SK-N-MC (cell line): Measurements from ENCODE around the gene SNX8.

Experiments used
- DNase-seq: peaks from one replicate; pipeline ENCODE4 v3.0.0-alpha.2; 2011; ENCODE audit warnings: low read depth, low spot score
- H3K27ac ChIP-seq: fragments of 200-600 bp; sonication (generic); 2 replicates; pipeline ENCODE4 v1.5.1; 2016; ENCODE audit warnings: mixed run types
- H3K36me3 ChIP-seq: fragments of 200-600 bp; sonication (generic); 2 replicates; pipeline ENCODE4 v1.6.1; 2017; ENCODE audit warnings: antibody characterized with exemption, low read length, mixed read lengths; ENCODE audit not compliant: insufficient read depth
- H3K4me3 ChIP-seq: fragments of 200-600 bp; sonication (generic); 2 replicates; pipeline ENCODE4 v1.5.1; 2016
- H3K9ac ChIP-seq: fragments of 200-600 bp; sonication (generic); 2 replicates; pipeline ENCODE4 v1.8.0; 2017; ENCODE audit warnings: mixed run types, mixed read lengths; ENCODE audit not compliant: insufficient read length
- H3K9me3 ChIP-seq: fragments of 200-600 bp; sonication (generic); 2 replicates; pipeline ENCODE4 v1.6.1; 2017; ENCODE audit warnings: low read depth, mild to moderate bottlenecking, antibody characterized with exemption, low read length, moderate library complexity, mixed read lengths
- EZH2 ChIP-seq: fragments of 200-600 bp; sonication (generic); IDR thresholded peaks from one replicate; pipeline ENCODE4 v1.6.1; 2017; ENCODE audit warnings: antibody characterized with exemption
- FOXP2 ChIP-seq: optimal IDR thresholded peaks from 2 replicates; pipeline ENCODE3; 2011; ENCODE audit warnings: mild to moderate bottlenecking, moderate library complexity; ENCODE audit not compliant: insufficient read depth; ENCODE audit errors: extremely low read length, control extremely low read depth
- POLR2AphosphoS5 ChIP-seq: IDR thresholded peaks from 2 replicates; pipeline ENCODE4 v1.6.1; 2012; ENCODE audit warnings: mild to moderate bottlenecking, low read depth, low read length, borderline replicate concordance

SNX8 gene

GRCh38 chr7:2239242-2239641 is 75.0 kb downstream of the SNX8 start:
- no peak for DNase-seq
- no peak overlapping the region for H3K4me3 ChIP-seq
- H3K9me3 ChIP-seq = no peaks in the 10 kb centered on the region
- peaks cover 47% of the 10 kb centered on the region for H3K36me3 ChIP-seq
- H3K27ac ChIP-seq = no peak overlapping the region
- no peak overlapping the region for H3K9ac ChIP-seq
- TF ChIP-seq EZH2 = no peak
- TF ChIP-seq FOXP2 = no peak

- Histone ChIP-seq H3K9ac (no peak overlapping the region), H3K9me3 (no peaks in the 10 kb centered on the region), H3K27ac (no peak overlapping the region), H3K36me3 (peaks cover 47% of the 10 kb centered on the region), H3K4me3 (no peak overlapping the region)
- TF ChIP-seq FOXP2 (no peak), POLR2AphosphoS5 (no peak)
- no peak for DNase-seq
These were observed 77.1 kb downstream of the SNX8 start for GRCh38 chr7:2237109-2237602.

- DNase-seq = no peak
- TF ChIP-seq EZH2 (no peak), POLR2AphosphoS5 (no peak), FOXP2 (no peak)
- Histone ChIP-seq H3K36me3 (peaks cover 49% of the 10 kb centered on the region), H3K9ac (no peak overlapping the region), H3K9me3 (no peaks in the 10 kb centered on the region), H3K4me3 (no peak overlapping the region), H3K27ac (no peak overlapping the region)
These were observed 80.3 kb downstream of the SNX8 start for GRCh38 chr7:2233926-2234325.

GRCh38 chr7:2232766-2233520 is 81.3 kb downstream of the SNX8 start, which contains the start of gene MAD1L1:
TSS of gene MAD1L1 (minus strand) at chr7:2232945. CDS start at chr7:2230133, 2,812 bp downstream.
- Histone ChIP-seq H3K27ac (0 out of 2 replicates have a peak within 1 kb of the TSS, but pooled peaks have one; percentile 36), H3K9ac (peak within 1 kb of the TSS; percentile 96), H3K36me3 (peaks cover 43% of the 10 kb centered on the region)

GRCh38 chr7:2231992-2232765 is 82.1 kb downstream of the SNX8 start:
- H3K36me3 ChIP-seq = peaks cover 44% of the 10 kb centered on the region
- no peak for DNase-seq
- 0 out of 2 replicates have a peak overlapping the region, but pooled peaks have one; percentile 36 for H3K27ac ChIP-seq
- TF ChIP-seq POLR2AphosphoS5 (no peak), EZH2 (no peak), FOXP2 (no peak)
- peak overlapping the region; percentile 97 for H3K4me3 ChIP-seq
- H3K9ac ChIP-seq = peak overlapping the region; percentile 96
- no peaks in the 10 kb centered on the region for H3K9me3 ChIP-seq

More at GRCh38 chr7:2232766-2233520, 81.3 kb downstream of the SNX8 start, which contains the start of gene MAD1L1:
- TF ChIP-seq EZH2 = no peak
- TF ChIP-seq POLR2AphosphoS5 = peak; percentile 75
- peak; percentile 42 for DNase-seq
- Histone ChIP-seq H3K4me3 (peak within 1 kb of the TSS; percentile 97), H3K9me3 (no peaks in the 10 kb centered on the region)

- DNase-seq = no peak
- Histone ChIP-seq H3K27ac (no peak overlapping the region), H3K36me3 (peaks cover 46% of the 10 kb centered on the region), H3K9me3 (no peaks in the 10 kb centered on the region), H3K9ac (no peak overlapping the region), H3K4me3 (no peak overlapping the region)
- TF ChIP-seq POLR2AphosphoS5 (no peak), FOXP2 (no peak), EZH2 (no peak)
These were observed 83.4 kb downstream of the SNX8 start for GRCh38 chr7:2230882-2231281.

- no peak overlapping the region for H3K27ac ChIP-seq
- H3K9me3 ChIP-seq = no peaks in the 10 kb centered on the region
- H3K9ac ChIP-seq = no peak overlapping the region
- DNase-seq = no peak
- TF ChIP-seq FOXP2 = no peak
- no peak for TF ChIP-seq EZH2
- TF ChIP-seq POLR2AphosphoS5 = no peak
- H3K36me3 ChIP-seq = peaks cover 47% of the 10 kb centered on the region
- H3K4me3 ChIP-seq = no peak overlapping the region
These were observed 84.0 kb downstream of the SNX8 start for GRCh38 chr7:2230226-2230625.

GRCh38 chr7:2229467-2229866 is 84.8 kb downstream of the SNX8 start:
- TF ChIP-seq POLR2AphosphoS5 (no peak), EZH2 (no peak), FOXP2 (no peak)

More at GRCh38 chr7:2229467-2229866, 84.8 kb downstream of the SNX8 start:
- DNase-seq = no peak
- Histone ChIP-seq H3K4me3 (no peak overlapping the region), H3K9ac (no peak overlapping the region), H3K9me3 (no peaks in the 10 kb centered on the region), H3K27ac (no peak overlapping the region), H3K36me3 (peaks cover 46% of the 10 kb centered on the region)
